Thyroid gland (tissue), 4 donors: ENCODE data around the gene GPR55.

Experiments
- CTCF ChIP-seq, 6 experiments: fragments of 200-600 bp in 3 of 6; fragments of 450-650 bp in 3 of 6; sonication (generic) in 3 of 6; IDR thresholded peaks; one replicate each; pipeline ENCODE4 v1.5.1; 2016 to 2019; ENCODE audit warnings: antibody characterized with exemption in 6 of 6, mild to moderate bottlenecking in 2 of 6, inconsistent platforms in 1 of 6, moderate library complexity in 1 of 6
- POLR2A ChIP-seq, 2 donors: fragments of 450-650 bp; IDR thresholded peaks; one replicate each; pipeline ENCODE4 v1.6.1; 2017; ENCODE audit warnings: antibody characterized with exemption in 2 of 2, mild to moderate bottlenecking in 2 of 2, moderate library complexity in 1 of 2

- TF ChIP-seq POLR2A (IDR thresholded peaks at IDR 0.05): no peak
- no peak for TF ChIP-seq CTCF (IDR thresholded peaks at IDR 0.05)
Measured at GRCh38 chr2:230879271-230879882, 45.7 kb downstream of the GPR55 start.
